Activated T-helper 2 cell treated with anti-CD3 and anti-CD28 coated beads, Interferon-gamma antibody, Interleukin-2, Interleukin-4, amounts not matched to agents 10 μg/mL and 5 μg/mL and 100 μg/mL, durations not matched to agents 14 hours and 24 hours and 36 hours (primary cell): ENCODE results near the gene DDIAS. TPM values are rescaled to one million over a fixed set of nuclear protein-coding genes. Genes with fewer than 3 reads are reported as not detected.
"Not testable (repeated sequence)": the region's sequence is repeated elsewhere in the genome, so short reads cannot be mapped to it uniquely, and the experiment has no call there.

Experiments used
- DNase-seq: peaks from one replicate; pipeline ENCODE4 v3.0.0; 2021; ENCODE audit warnings: low spot score
- H3K27ac Mint-ChIP-seq: one replicate; pipeline ENCODE4 v1.8.0; 2021; ENCODE audit warnings: mixed read lengths
- H3K27me3 Mint-ChIP-seq: one replicate; pipeline ENCODE4 v1.8.0; 2021; ENCODE audit warnings: low read depth, mixed read lengths
- H3K36me3 Mint-ChIP-seq: one replicate; pipeline ENCODE4 v1.8.0; 2021; ENCODE audit warnings: low read depth, mixed read lengths
- H3K4me1 Mint-ChIP-seq: one replicate; pipeline ENCODE4 v1.8.0; 2021; ENCODE audit warnings: low read depth, mixed read lengths
- H3K4me3 Mint-ChIP-seq: one replicate; pipeline ENCODE4 v1.8.0; 2021; ENCODE audit warnings: low read depth, mild to moderate bottlenecking, moderate library complexity, mixed read lengths
- H3K9me3 Mint-ChIP-seq: one replicate; pipeline ENCODE4 v1.8.0; 2021; ENCODE audit warnings: mixed read lengths
- intact Hi-C: fragments of 100-400 bp; cut with micrococcal nuclease; formaldehyde crosslinking; loops from one replicate; pipeline ENCODE4 v1.15.1; 2023
- total RNA-seq: library from RNA; stranded (reverse); gene quantifications from 2 replicates; pipeline ENCODE4 v1.2.3, GENCODE V29; 2022

DDIAS gene, protein sequence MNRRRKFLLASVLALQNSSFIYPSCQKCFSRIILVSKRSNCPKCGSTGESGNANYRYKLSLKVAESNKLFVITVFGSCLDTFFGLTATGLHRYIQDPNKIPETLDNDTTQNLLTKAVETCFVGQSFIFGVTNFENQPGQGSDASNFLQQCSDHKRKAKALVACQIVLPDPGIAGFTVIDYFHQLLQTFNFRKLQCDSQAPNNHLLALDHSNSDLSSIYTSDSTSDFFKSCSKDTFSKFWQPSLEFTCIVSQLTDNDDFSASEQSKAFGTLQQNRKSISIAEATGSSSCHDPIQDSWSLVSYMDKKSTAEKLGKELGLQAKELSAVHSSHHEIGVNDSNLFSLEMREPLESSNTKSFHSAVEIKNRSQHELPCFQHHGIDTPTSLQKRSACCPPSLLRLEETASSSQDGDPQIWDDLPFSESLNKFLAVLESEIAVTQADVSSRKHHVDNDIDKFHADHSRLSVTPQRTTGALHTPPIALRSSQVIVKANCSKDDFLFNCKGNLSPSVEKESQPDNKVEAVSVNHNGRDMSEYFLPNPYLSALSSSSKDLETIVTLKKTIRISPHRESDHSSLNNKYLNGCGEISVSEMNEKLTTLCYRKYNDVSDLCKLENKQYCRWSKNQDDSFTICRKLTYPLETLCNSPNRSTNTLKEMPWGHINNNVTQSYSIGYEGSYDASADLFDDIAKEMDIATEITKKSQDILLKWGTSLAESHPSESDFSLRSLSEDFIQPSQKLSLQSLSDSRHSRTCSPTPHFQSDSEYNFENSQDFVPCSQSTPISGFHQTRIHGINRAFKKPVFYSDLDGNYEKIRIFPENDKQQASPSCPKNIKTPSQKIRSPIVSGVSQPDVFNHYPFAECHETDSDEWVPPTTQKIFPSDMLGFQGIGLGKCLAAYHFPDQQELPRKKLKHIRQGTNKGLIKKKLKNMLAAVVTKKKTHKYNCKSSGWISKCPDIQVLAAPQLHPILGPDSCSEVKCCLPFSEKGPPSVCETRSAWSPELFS
- 17.8 and 18.2 TPM in 2 replicates for total RNA-seq

DNA sequence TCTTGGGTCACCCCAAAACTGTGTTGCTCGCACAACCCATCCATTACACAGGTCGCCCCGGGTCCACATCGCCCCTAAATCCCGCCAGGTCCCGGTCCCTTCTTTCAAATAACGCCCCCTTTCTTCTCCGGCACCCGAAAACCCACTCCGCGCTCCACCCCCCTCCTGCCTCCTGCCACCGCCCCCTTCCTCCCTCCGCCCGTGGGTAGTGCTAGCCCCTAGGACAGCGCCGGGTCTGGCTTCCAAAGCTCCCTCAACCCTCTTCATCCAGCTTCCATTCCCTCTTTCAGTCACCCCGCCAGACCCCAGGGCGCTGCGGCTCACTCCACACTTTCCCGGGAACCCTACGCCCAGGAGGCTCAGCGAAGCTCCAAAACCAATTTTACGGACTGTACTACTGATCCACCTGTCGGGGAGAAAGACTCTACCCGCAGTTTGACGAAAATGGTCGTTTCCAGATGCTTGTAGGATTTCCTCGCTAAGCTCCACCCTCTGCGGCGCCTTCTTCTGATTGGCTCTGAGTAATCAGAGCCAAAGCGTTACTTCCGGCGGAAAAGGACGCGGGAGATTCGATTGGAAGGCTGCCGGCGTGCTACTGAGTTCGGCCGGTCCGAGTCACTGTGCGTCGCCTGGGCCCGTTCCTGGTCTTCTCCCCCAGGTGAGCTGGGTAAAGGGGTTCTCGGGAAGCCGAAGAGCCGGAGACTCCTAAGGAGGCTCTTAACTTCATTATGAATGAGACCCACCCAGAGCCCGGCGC, at the start of gene DDIAS:
Gene DDIAS (plus strand): TSS at position 572 of the 757 bp plus-strand sequence. CDS start 13,003 bp downstream, outside the sequence.
- Mint-ChIP-seq H3K4me3 (peak within 1 kb of the TSS; percentile 100), H3K36me3 (no peaks in the 10 kb centered on the region), H3K27ac (peak within 1 kb of the TSS; percentile 100), H3K4me1 (peaks cover 54% of the 10 kb centered on the region), H3K9me3 (no peaks in the 10 kb centered on the region), H3K27me3 (no peaks in the 10 kb centered on the region)
- DNase-seq: peak; percentile 91
- intact Hi-C loops: loop anchor here (1.0 to 2.0 kb wide), 8 partner anchors 19 to 385 kb away; partner anchors contain the start of genes ANKRD42, CCDC90B and RAB30

- H3K36me3 Mint-ChIP-seq: no peaks in the 10 kb centered on the region
- no peak overlapping the region for H3K27ac Mint-ChIP-seq
- no peaks in the 10 kb centered on the region for H3K9me3 Mint-ChIP-seq
- H3K4me3 Mint-ChIP-seq: no peak overlapping the region
- intact Hi-C loops: no loop called here
- H3K27me3 Mint-ChIP-seq: no peaks in the 10 kb centered on the region
- no peak for DNase-seq
- peaks cover 8% of the 10 kb centered on the region for H3K4me1 Mint-ChIP-seq
Observed at GRCh38 chr11:82854242-82854641, 47.3 kb upstream of the DDIAS start.

- intact Hi-C loops, H3K9me3 Mint-ChIP-seq, H3K36me3 Mint-ChIP-seq, H3K4me1 Mint-ChIP-seq, H3K4me3 Mint-ChIP-seq, DNase-seq, H3K27ac Mint-ChIP-seq, H3K27me3 Mint-ChIP-seq: not testable (repeated sequence)
Observed at GRCh38 chr11:82854916-82855315, 46.6 kb upstream of the DDIAS start.

GRCh38 chr11:82855616-82856015, 45.9 kb upstream of the DDIAS start:
- DNase-seq: no peak
- no peaks in the 10 kb centered on the region for H3K27me3 Mint-ChIP-seq
- peaks cover 8% of the 10 kb centered on the region for H3K4me1 Mint-ChIP-seq
- H3K27ac Mint-ChIP-seq: no peak overlapping the region
- no peaks in the 10 kb centered on the region for H3K36me3 Mint-ChIP-seq
- intact Hi-C loops: no loop called here
- no peak overlapping the region for H3K4me3 Mint-ChIP-seq
- no peaks in the 10 kb centered on the region for H3K9me3 Mint-ChIP-seq

GRCh38 chr11:82857145-82857544, 44.4 kb upstream of the DDIAS start:
- no peak overlapping the region for H3K27ac Mint-ChIP-seq
- no peaks in the 10 kb centered on the region for H3K9me3 Mint-ChIP-seq
- H3K36me3 Mint-ChIP-seq: no peaks in the 10 kb centered on the region
- intact Hi-C loops: no loop called here
- DNase-seq: no peak
- H3K4me1 Mint-ChIP-seq: peaks cover 8% of the 10 kb centered on the region
- no peaks in the 10 kb centered on the region for H3K27me3 Mint-ChIP-seq
- H3K4me3 Mint-ChIP-seq: no peak overlapping the region

GRCh38 chr11:82858133-82858532, 43.4 kb upstream of the DDIAS start:
- intact Hi-C loops: no loop called here
- Mint-ChIP-seq H3K4me3 (no peak overlapping the region), H3K36me3 (no peaks in the 10 kb centered on the region), H3K4me1 (peaks cover 8% of the 10 kb centered on the region), H3K27ac (no peak overlapping the region), H3K9me3 (no peaks in the 10 kb centered on the region), H3K27me3 (no peaks in the 10 kb centered on the region)
- DNase-seq: no peak

GRCh38 chr11:82858556-82859091, 42.9 kb upstream of the DDIAS start:
- H3K27me3 Mint-ChIP-seq: no peaks in the 10 kb centered on the region
- intact Hi-C loops: no loop called here
- no peak overlapping the region for H3K27ac Mint-ChIP-seq
- H3K4me1 Mint-ChIP-seq: peaks cover 12% of the 10 kb centered on the region
- DNase-seq: no peak
- no peak overlapping the region for H3K4me3 Mint-ChIP-seq
- H3K9me3 Mint-ChIP-seq: no peaks in the 10 kb centered on the region
- no peaks in the 10 kb centered on the region for H3K36me3 Mint-ChIP-seq

DNA sequence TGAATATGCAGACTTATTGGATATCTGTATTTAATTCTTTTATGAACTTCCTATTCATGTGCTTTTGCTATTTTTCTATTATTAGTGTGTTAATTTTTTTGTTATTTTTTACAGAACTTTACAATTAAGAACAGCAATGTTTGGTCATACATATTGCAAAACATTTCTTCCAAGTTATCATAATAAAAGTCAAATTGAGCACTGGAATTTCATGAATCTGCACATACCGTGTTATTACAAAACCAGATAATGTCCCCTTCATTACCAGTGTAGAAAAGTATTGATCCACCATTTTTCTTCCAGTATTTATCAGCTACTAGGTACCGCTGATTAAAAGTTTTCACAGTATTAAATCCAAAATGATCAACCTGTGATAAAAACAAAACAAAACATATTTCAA, 41.8 kb upstream of the DDIAS start:
- intact Hi-C loops: no loop called here

GRCh38 chr11:82862379-82862778, 39.2 kb upstream of the DDIAS start:
- H3K4me1 Mint-ChIP-seq: peaks cover 10% of the 10 kb centered on the region
- H3K36me3 Mint-ChIP-seq: no peaks in the 10 kb centered on the region
- H3K27ac Mint-ChIP-seq: no peak overlapping the region
- no peaks in the 10 kb centered on the region for H3K9me3 Mint-ChIP-seq
- intact Hi-C loops: no loop called here
- peaks cover 4% of the 10 kb centered on the region for H3K27me3 Mint-ChIP-seq
- no peak overlapping the region for H3K4me3 Mint-ChIP-seq
- no peak for DNase-seq

More for the DNA sequence above, 41.8 kb upstream of the DDIAS start:
- no peak overlapping the region for H3K27ac Mint-ChIP-seq
- H3K4me3 Mint-ChIP-seq: no peak overlapping the region
- H3K27me3 Mint-ChIP-seq: peaks cover 2% of the 10 kb centered on the region
- H3K36me3 Mint-ChIP-seq: no peaks in the 10 kb centered on the region
- H3K9me3 Mint-ChIP-seq: no peaks in the 10 kb centered on the region
- no peak for DNase-seq
- peaks cover 7% of the 10 kb centered on the region for H3K4me1 Mint-ChIP-seq

DNA sequence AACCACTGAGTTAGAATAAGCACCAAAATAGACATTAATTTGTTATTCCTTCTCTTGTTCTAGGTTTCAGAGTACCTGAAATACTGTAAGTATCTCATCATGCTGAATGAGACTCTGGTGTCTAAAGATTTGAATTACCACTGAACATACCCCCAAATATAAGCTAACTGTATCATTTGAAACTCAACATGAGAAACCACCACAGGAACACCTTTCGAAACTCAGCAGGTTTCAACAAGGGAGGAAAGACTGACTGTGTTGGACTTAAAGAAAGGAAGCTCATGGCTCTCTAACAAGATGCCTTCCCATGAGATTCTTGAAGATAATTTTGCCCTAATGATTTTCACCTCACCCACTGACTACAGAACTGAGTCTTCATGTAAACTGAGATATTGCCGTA, 38.3 kb upstream of the DDIAS start:
- Mint-ChIP-seq H3K27me3 (peaks cover 7% of the 10 kb centered on the region), H3K36me3 (no peaks in the 10 kb centered on the region), H3K4me1 (peaks cover 13% of the 10 kb centered on the region), H3K4me3 (no peak overlapping the region), H3K9me3 (no peaks in the 10 kb centered on the region), H3K27ac (no peak overlapping the region)
- intact Hi-C loops: no loop called here
- no peak for DNase-seq

- Mint-ChIP-seq H3K27me3 (peaks cover 7% of the 10 kb centered on the region), H3K9me3 (no peaks in the 10 kb centered on the region), H3K4me1 (peaks cover 13% of the 10 kb centered on the region), H3K36me3 (no peaks in the 10 kb centered on the region), H3K4me3 (no peak overlapping the region), H3K27ac (no peak overlapping the region)
- intact Hi-C loops: loop anchor here (2.0 kb wide), 1 partner anchor 145 kb away; no protein-coding TSS in a partner anchor
- DNase-seq: no peak
Observed at GRCh38 chr11:82864268-82864667, 37.3 kb upstream of the DDIAS start.

- intact Hi-C loops: loop anchor here (2.0 to 5.0 kb wide), 4 partner anchors 61 to 951 kb away; no protein-coding TSS in a partner anchor
- Mint-ChIP-seq H3K9me3 (no peaks in the 10 kb centered on the region), H3K4me1 (peaks cover 13% of the 10 kb centered on the region), H3K36me3 (no peaks in the 10 kb centered on the region), H3K27me3 (peaks cover 7% of the 10 kb centered on the region), H3K27ac (no peak overlapping the region), H3K4me3 (no peak overlapping the region)
- no peak for DNase-seq
Observed at GRCh38 chr11:82865841-82866240, 35.7 kb upstream of the DDIAS start.
